Measurements from ENCODE around the gene TMEM132C. TPM values are rescaled to one million over a fixed set of nuclear protein-coding genes. Genes with fewer than 3 reads are reported as not detected.

Gene TMEM132C
- total RNA-seq, 4 donors from 2014 or later: 1.2 to 3.8 (median 2.3) TPM

DNA sequence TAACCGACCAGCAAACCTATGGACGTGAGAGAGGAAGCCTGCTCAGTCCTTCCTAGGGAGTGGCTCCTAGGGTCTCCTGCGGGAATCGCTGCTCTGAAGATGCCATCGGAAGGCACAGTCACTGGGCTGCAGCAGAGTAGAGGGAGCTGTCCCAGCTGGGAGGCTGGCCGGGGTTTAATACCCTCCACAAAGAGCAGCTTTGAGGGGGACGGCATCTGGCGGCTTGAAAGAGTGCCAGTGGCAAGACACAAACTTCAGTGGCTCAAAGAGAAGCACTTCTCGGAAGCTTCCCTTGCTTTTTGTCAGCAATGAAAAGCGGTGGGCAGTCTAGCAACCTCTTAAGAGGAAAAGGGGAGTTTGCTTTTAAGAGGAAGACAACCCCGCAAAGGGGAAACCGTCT, 114.6 kb downstream of the TMEM132C start:
- Histone ChIP-seq H3K27ac (no peak overlapping the region), H3K27me3 (peaks cover 4% of the 10 kb centered on the region), H3K36me3 (no peaks in the 10 kb centered on the region), H3K9me3 (no peaks in the 10 kb centered on the region), H3K4me3 (no peak overlapping the region), H3K4me1 (no peaks in the 10 kb centered on the region)
- no peak for TF ChIP-seq POLR2A (IDR thresholded peaks at IDR 0.05)
- TF ChIP-seq EP300 (IDR thresholded peaks at IDR 0.05): no peak
- TF ChIP-seq POLR2AphosphoS5 (IDR thresholded peaks at IDR 0.05): no peak
- DNase-seq (ENCODE audit: low spot score in 2 of 2): no peak
- WGBS: 12% methylated on average over 10 of the region's 12 CpGs

DNA sequence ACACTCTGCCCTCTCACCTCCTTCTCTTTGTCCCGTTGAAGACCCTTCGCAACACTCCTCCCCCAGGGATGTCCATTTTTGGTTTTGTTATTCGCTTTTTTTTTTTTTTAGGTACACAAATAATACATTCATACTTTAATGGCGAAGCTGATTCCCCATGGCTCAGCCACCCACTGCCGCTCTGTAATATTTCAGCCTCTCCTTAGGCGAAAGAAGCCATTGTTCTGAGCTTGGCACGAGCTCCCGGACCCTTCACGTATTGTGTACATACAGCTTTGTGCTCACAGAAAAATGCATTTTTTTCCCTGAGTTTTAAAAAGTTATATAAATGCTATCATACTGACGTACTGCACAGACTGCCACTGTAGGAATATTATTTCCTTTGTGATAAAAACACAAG, 115.0 kb downstream of the TMEM132C start:
- H3K36me3 ChIP-seq: no peaks in the 10 kb centered on the region

DNA sequence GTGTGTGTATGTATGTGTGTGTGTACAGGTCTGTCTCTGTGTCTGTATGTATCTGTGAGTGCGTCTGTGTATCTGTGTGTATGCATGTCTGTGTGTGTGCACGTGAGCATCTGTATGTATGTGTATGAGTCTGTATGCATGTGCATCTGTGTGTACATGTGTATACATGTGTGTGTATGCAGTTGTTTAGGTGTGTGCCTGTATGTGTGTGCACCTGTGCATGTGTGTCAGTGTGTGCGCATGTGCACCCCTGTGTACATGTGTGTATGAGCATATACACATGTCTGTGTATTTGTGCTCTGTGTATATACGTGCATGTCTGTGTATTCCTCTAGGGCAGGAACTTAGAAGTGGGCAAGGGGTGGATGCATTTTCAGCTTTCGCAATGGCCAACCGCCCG, 116.0 kb downstream of the TMEM132C start:
- H3K27ac ChIP-seq: no peak overlapping the region
- DNase-seq (ENCODE audit: low spot score in 2 of 2): no peak
- no peaks in the 10 kb centered on the region for H3K36me3 ChIP-seq
- peaks cover 2% of the 10 kb centered on the region for H3K4me1 ChIP-seq
- H3K9me3 ChIP-seq: no peaks in the 10 kb centered on the region
- H3K4me3 ChIP-seq: no peak overlapping the region
- H3K27me3 ChIP-seq: peaks cover 4% of the 10 kb centered on the region
- no peak for TF ChIP-seq POLR2AphosphoS5 (IDR thresholded peaks at IDR 0.05)
- TF ChIP-seq POLR2A (IDR thresholded peaks at IDR 0.05): no peak
- no peak for TF ChIP-seq EP300 (IDR thresholded peaks at IDR 0.05)
- 85% methylated on average over 7 of the region's 7 CpGs for WGBS

More for the DNA sequence above, 115.0 kb downstream of the TMEM132C start:
- WGBS: 33% methylated on average over 10 of the region's 10 CpGs
- no peak for TF ChIP-seq EP300 (IDR thresholded peaks at IDR 0.05)
- TF ChIP-seq POLR2AphosphoS5 (IDR thresholded peaks at IDR 0.05): no peak
- TF ChIP-seq, protein P1, sequence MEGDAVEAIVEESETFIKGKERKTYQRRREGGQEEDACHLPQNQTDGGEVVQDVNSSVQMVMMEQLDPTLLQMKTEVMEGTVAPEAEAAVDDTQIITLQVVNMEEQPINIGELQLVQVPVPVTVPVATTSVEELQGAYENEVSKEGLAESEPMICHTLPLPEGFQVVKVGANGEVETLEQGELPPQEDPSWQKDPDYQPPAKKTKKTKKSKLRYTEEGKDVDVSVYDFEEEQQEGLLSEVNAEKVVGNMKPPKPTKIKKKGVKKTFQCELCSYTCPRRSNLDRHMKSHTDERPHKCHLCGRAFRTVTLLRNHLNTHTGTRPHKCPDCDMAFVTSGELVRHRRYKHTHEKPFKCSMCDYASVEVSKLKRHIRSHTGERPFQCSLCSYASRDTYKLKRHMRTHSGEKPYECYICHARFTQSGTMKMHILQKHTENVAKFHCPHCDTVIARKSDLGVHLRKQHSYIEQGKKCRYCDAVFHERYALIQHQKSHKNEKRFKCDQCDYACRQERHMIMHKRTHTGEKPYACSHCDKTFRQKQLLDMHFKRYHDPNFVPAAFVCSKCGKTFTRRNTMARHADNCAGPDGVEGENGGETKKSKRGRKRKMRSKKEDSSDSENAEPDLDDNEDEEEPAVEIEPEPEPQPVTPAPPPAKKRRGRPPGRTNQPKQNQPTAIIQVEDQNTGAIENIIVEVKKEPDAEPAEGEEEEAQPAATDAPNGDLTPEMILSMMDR (IDR thresholded peaks at IDR 0.05): no peak
- TF ChIP-seq POLR2A (IDR thresholded peaks at IDR 0.05): no peak
- DNase-seq (ENCODE audit: low spot score in 2 of 2): no peak
- H3K9me3 ChIP-seq: no peaks in the 10 kb centered on the region
- no peak overlapping the region for H3K4me3 ChIP-seq
- no peaks in the 10 kb centered on the region for H3K4me1 ChIP-seq
- peaks cover 4% of the 10 kb centered on the region for H3K27me3 ChIP-seq
- no peak overlapping the region for H3K27ac ChIP-seq

DNA sequence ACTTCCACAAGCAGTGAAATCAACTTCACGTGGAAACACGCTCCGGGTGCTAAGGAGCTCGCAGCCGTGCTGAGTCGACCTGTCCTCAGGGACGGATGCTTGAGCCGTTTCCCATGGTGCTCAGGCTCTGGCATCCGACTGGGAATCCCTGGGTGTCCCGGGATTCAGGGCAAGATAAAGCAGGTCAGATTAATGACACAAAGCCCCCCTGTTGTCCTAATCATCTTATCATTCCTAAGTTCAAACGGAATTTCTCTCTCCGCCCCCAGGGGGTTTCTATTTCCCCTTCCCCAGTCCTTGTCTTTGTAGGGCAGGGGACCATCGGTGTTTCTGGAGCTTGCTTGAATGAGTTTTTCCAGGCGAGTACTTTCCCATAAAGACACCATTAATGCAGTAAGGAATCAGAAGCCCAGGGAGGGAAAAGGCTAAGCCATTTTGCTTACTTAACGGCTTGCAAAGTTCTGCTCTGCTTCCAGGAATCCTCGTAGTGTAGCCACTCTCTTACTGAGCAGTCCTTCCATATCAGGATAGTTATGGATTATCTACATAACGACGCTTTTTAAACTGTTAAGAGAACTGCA, 116.5 kb downstream of the TMEM132C start:
- Histone ChIP-seq H3K36me3 (no peaks in the 10 kb centered on the region), H3K4me3 (no peak overlapping the region), H3K4me1 (peaks cover 6% of the 10 kb centered on the region), H3K27ac (no peak overlapping the region), H3K9me3 (no peaks in the 10 kb centered on the region), H3K27me3 (peaks cover 4% of the 10 kb centered on the region)
- WGBS: 69% methylated on average over 18 of the region's 18 CpGs
- no peak for DNase-seq (ENCODE audit: low spot score in 2 of 2)
- TF ChIP-seq, protein P1 (IDR thresholded peaks at IDR 0.05): no peak
- TF ChIP-seq EP300 (IDR thresholded peaks at IDR 0.05): no peak
- TF ChIP-seq POLR2AphosphoS5 (IDR thresholded peaks at IDR 0.05): no peak
- TF ChIP-seq POLR2A (IDR thresholded peaks at IDR 0.05): no peak

DNA sequence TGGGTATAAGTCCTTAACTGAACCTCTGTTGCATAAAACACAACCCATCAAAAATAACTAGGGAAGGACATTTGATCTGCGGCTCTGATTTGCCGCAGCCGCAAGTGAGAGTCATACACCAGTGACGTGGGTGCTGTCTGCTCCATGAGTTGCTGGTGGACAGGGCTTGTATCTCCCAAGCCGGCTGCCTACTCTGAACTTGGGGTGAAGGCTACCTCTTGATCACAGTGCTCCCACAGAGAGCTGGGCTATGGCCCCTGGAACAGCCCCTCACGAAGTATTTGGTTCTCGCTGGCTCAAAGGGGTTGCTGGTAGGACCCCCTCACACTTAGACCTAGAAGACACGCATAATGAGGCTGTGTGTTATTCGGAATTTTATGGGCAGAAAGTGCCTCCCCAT, 118.8 kb downstream of the TMEM132C start:
- DNase-seq (ENCODE audit: low spot score in 2 of 2): peak in 1 of 2 donors; percentile 66

DNA sequence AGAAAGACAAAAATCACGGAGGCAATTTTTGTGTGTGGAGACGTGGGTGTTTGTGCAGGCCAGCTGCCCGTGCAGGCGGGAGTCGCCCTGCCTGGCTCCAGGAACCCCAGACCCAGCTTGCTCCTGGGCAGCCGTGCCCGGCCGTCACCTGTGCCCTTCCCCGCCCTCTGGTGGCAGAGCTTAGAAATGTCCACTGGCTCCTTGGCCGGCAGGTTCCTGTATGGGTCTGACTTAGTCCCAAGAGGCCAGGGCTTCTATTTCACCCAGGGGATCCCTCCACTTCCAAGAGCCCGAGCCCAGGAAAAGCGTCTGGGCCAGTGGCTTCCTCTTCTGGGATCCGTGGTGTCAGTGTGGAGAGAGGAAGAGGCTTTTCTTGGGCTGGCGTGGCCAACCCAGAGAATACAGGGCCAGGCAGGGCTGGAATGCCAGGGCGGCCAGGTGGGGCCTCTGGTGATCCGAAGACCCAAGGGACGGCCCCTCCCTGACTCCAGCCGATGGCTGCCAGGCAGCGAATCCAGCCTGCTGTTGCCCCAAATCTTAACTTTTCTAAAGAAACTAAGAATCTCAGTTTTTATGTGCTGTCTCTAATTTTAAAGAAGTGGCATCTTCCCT, 120.9 kb downstream of the TMEM132C start:
- WGBS: 33% methylated on average over 10 of the region's 19 CpGs
- no peaks in the 10 kb centered on the region for H3K9me3 ChIP-seq
- H3K4me1 ChIP-seq: peaks cover 6% of the 10 kb centered on the region
- no peak overlapping the region for H3K4me3 ChIP-seq
- H3K27me3 ChIP-seq: no peaks in the 10 kb centered on the region
- DNase-seq (ENCODE audit: low spot score in 2 of 2): no peak
- no peaks in the 10 kb centered on the region for H3K36me3 ChIP-seq
- H3K27ac ChIP-seq: peak overlapping the region; percentile 5
- TF ChIP-seq POLR2AphosphoS5 (IDR thresholded peaks at IDR 0.05) (no peak), POLR2A (IDR thresholded peaks at IDR 0.05) (no peak), EP300 (IDR thresholded peaks at IDR 0.05) (no peak)
- TF ChIP-seq, protein P1 (IDR thresholded peaks at IDR 0.05): peak in 1 of 2 donors; percentile 25

More for the DNA sequence above, 118.8 kb downstream of the TMEM132C start:
- Histone ChIP-seq H3K4me1 (peaks cover 6% of the 10 kb centered on the region), H3K36me3 (no peaks in the 10 kb centered on the region), H3K4me3 (no peak overlapping the region), H3K27ac (no peak overlapping the region), H3K9me3 (no peaks in the 10 kb centered on the region), H3K27me3 (peaks cover 4% of the 10 kb centered on the region)
- TF ChIP-seq, protein P1 (IDR thresholded peaks at IDR 0.05): no peak
- TF ChIP-seq POLR2A (IDR thresholded peaks at IDR 0.05) (no peak), POLR2AphosphoS5 (IDR thresholded peaks at IDR 0.05) (no peak), EP300 (IDR thresholded peaks at IDR 0.05) (no peak)
- 94% methylated on average over 7 of the region's 9 CpGs for WGBS
